NCI-H2107 (cell line): Measurements from ENCODE around the gene THY1.

ENCODE experiments used
- DNase-seq: peaks from one replicate; lab custom pipeline; 2025; lab: John Stamatoyannopoulos, UW

Gene THY1

DNA sequence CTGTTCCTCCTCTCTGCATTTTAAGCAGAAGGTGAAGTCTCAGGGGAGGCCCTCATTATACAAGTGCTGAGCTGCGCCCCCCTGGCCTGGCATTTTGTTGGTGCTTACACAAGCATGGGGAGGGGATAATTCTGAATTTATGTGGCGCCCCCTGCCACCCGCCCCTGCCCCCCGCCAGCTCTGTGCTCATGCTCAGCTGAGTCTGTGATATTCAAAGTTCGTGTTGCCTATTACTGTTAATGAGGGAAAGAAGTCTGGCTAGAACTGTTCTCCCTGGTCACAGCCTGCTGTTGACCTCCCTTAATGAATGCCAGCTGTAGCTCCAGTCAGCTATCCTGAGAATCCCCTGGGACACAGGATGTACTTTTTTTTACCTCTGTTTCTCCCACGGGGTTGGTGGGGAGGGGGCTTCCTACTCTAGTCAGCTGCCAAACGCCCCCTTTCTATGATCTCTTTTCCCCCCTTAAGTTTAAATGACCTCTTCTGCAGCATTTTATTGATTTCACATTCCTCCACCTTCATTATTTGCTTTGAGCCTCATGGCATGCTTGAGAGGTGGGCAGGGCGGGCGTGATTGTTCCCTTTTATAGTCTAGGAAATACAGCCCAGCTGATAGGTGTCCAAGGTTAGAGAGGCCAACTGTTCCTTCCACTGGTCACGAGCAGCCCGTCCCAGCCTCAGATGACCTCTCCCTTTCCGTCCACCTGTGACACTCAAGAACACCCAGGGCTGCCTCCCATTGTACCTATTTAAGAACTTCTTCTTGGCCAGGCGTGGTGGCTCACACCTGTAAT, 53.6 kb downstream of the THY1 start:
- DNase-seq, result no peak

DNA sequence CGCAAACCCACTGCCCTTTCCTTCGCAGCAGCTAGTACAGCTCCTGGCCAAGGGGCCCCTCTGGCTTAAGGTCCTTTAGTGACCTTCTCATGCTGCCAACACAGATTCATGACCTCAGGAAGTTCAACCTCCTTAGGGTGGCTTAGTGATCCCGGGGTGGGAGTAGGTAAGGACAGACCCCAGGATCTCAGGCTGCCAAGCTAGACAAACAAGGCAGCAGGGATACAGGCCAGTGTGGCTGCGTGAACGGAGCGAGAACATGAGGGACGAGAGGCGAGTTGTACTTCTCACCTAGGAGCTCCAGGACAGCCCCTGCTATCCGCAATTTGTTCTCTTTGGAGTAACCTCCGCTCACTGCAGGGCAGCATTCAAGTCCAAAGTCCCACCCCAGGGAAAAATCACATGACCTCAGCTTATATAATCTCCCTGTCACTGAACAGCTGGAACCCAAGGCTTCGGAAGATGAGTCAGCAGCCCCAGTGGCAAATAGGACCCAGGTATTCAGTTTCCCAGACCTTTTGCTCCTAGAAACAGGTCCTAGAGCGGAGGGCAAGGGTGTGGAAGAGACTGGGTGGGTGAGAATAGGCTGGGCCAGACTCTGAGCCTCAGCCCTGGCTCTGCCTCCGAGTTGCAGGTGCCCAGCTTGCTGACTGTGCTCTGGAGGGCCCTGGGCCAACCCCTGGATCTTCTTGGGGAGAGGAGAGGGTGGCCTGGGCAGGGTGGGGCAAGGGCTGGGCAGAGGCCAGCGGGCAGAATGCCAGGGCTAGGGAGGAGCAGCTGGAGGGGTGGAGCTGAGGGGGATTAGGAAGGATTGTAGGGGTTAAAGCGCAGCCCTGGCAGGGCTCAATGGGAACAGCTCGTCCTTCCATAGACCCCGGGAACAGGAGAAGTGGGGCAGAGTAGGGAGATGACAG, 54.6 kb downstream of the THY1 start:
- no peak for DNase-seq

GRCh38 chr11:119367661-119368120, 55.3 kb downstream of the THY1 start:
- DNase-seq, result no peak
